ENCODE data around the gene MTUS2.

The MTUS2 gene

GRCh38 chr13:29464105-29464679 is 644.1 kb downstream of the MTUS2 start:
- no peak for DNase-seq

GRCh38 chr13:29465741-29466293 is 645.7 kb downstream of the MTUS2 start:
- no peak for DNase-seq

- DNase-seq: peak in 1 of 2 donors; percentile 8
Measured at GRCh38 chr13:29471551-29471950, 651.4 kb downstream of the MTUS2 start.

GRCh38 chr13:29472332-29472961 is 652.3 kb downstream of the MTUS2 start:
- DNase-seq: peak; percentile 41

- DNase-seq: no peak
Measured at GRCh38 chr13:29473166-29473565, 653.0 kb downstream of the MTUS2 start.

- no peak for DNase-seq
Measured at GRCh38 chr13:29474991-29475390, 654.9 kb downstream of the MTUS2 start.

- DNase-seq: no peak
Measured at GRCh38 chr13:29476046-29476445, 655.9 kb downstream of the MTUS2 start.

- DNase-seq: no peak
Measured at GRCh38 chr13:29479716-29480492, 659.8 kb downstream of the MTUS2 start.

GRCh38 chr13:29480893-29481525 is 660.9 kb downstream of the MTUS2 start:
- DNase-seq: no peak

GRCh38 chr13:29481603-29482002 is 661.5 kb downstream of the MTUS2 start:
- DNase-seq: no peak

- DNase-seq: no peak
Measured at GRCh38 chr13:29482504-29482903, 662.4 kb downstream of the MTUS2 start.

GRCh38 chr13:29483211-29483610 is 663.1 kb downstream of the MTUS2 start:
- no peak for DNase-seq

GRCh38 chr13:29483623-29484022 is 663.5 kb downstream of the MTUS2 start:
- no peak for DNase-seq

GRCh38 chr13:29484236-29484635 is 664.1 kb downstream of the MTUS2 start:
- DNase-seq: no peak

GRCh38 chr13:29484796-29485195 is 664.7 kb downstream of the MTUS2 start:
- no peak for DNase-seq

GRCh38 chr13:29486551-29486950 is 666.4 kb downstream of the MTUS2 start:
- DNase-seq: no peak

- DNase-seq: no peak
Measured at GRCh38 chr13:29487466-29488454, 667.6 kb downstream of the MTUS2 start.

- DNase-seq: no peak
Measured at GRCh38 chr13:29489650-29490560, 669.8 kb downstream of the MTUS2 start.

GRCh38 chr13:29490561-29490885 is 670.4 kb downstream of the MTUS2 start:
- no peak for DNase-seq

- DNase-seq: no peak
Measured at GRCh38 chr13:29491248-29491647, 671.1 kb downstream of the MTUS2 start.

GRCh38 chr13:29493796-29494195 is 673.7 kb downstream of the MTUS2 start:
- DNase-seq: no peak
